ENCODE results near the gene ATG7.

The ATG7 gene

DNA sequence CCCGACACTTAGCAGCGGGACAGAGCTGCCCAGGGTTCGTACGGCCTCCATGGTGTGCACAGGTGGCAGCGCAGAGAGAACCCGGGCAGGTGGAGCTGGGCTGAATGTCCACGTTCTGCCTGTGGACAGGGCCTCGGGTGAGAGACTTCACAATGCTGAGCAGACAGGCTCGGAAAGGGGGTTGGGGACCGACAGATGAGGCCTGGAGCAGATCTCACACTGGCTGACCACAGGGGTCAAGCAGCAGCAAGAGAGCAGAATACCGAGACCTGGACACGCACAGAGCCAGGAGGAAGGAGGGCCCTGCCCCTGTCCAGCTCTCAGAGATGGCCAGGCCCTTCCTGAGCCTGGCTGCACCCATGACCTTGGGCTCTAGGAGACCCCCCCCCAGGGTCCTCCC, 288.5 kb downstream of the ATG7 start:
- no peak overlapping the region for H3K27ac ChIP-seq (replicated peaks)
- DNase-seq (ENCODE audit: low read depth in 1 of 2, low spot score in 1 of 2): no peak
- H3K27me3 ChIP-seq (ENCODE audit: insufficient read depth, poor library complexity, severe bottlenecking): no peaks in the 10 kb centered on the region
- H3K4me3 ChIP-seq (replicated peaks; ENCODE audit: insufficient read depth, low read length): no peak overlapping the region
- TF ChIP-seq GABPA (IDR thresholded peaks at IDR 0.05; ENCODE audit: low read depth) (no peak), POLR2AphosphoS5 (IDR thresholded peaks at IDR 0.05; ENCODE audit: low read depth) (no peak), SPI1 (IDR thresholded peaks at IDR 0.05; ENCODE audit: borderline replicate concordance, low read depth) (no peak)
- TF ChIP-seq, protein P1, sequence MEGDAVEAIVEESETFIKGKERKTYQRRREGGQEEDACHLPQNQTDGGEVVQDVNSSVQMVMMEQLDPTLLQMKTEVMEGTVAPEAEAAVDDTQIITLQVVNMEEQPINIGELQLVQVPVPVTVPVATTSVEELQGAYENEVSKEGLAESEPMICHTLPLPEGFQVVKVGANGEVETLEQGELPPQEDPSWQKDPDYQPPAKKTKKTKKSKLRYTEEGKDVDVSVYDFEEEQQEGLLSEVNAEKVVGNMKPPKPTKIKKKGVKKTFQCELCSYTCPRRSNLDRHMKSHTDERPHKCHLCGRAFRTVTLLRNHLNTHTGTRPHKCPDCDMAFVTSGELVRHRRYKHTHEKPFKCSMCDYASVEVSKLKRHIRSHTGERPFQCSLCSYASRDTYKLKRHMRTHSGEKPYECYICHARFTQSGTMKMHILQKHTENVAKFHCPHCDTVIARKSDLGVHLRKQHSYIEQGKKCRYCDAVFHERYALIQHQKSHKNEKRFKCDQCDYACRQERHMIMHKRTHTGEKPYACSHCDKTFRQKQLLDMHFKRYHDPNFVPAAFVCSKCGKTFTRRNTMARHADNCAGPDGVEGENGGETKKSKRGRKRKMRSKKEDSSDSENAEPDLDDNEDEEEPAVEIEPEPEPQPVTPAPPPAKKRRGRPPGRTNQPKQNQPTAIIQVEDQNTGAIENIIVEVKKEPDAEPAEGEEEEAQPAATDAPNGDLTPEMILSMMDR (IDR thresholded peaks at IDR 0.05; ENCODE audit: insufficient read depth, low read length): no peak
- TF ChIP-seq, protein P2, sequence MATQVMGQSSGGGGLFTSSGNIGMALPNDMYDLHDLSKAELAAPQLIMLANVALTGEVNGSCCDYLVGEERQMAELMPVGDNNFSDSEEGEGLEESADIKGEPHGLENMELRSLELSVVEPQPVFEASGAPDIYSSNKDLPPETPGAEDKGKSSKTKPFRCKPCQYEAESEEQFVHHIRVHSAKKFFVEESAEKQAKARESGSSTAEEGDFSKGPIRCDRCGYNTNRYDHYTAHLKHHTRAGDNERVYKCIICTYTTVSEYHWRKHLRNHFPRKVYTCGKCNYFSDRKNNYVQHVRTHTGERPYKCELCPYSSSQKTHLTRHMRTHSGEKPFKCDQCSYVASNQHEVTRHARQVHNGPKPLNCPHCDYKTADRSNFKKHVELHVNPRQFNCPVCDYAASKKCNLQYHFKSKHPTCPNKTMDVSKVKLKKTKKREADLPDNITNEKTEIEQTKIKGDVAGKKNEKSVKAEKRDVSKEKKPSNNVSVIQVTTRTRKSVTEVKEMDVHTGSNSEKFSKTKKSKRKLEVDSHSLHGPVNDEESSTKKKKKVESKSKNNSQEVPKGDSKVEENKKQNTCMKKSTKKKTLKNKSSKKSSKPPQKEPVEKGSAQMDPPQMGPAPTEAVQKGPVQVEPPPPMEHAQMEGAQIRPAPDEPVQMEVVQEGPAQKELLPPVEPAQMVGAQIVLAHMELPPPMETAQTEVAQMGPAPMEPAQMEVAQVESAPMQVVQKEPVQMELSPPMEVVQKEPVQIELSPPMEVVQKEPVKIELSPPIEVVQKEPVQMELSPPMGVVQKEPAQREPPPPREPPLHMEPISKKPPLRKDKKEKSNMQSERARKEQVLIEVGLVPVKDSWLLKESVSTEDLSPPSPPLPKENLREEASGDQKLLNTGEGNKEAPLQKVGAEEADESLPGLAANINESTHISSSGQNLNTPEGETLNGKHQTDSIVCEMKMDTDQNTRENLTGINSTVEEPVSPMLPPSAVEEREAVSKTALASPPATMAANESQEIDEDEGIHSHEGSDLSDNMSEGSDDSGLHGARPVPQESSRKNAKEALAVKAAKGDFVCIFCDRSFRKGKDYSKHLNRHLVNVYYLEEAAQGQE (IDR thresholded peaks at IDR 0.05; ENCODE audit: insufficient replicate concordance, low read depth): no peak

DNA sequence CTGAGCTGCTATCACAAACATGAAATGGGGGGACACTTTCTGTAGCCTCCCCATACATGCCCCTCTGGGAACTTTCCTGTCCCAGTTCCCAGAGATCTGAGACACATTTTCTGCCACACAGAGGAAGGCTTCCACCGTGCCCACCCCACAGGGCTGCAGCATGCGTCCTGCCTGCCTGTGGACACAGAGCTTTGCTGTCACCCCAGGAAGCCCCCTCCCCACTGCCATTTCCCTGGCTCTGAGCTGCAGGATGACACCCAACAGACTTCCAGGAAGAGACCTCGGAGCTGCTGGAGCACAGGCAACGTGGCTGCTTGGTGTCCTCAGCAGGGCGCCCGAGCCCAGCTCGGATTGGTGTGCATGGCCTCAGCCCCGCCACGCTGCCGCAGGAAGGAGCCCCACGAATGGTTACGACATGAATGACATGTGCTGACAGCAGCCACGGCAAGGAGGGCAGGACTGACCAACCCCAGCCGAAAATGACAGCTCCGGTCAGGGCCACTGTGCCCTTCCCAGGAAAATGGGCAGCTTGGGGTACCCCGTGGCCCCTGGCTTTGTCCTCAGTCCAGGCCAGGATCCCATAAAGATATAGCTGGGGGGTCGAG, 290.2 kb downstream of the ATG7 start:
- H3K27ac ChIP-seq (replicated peaks): no peak overlapping the region
- TF ChIP-seq, protein P1 (IDR thresholded peaks at IDR 0.05; ENCODE audit: insufficient read depth, low read length): no peak
- H3K27me3 ChIP-seq (ENCODE audit: insufficient read depth, poor library complexity, severe bottlenecking): no peaks in the 10 kb centered on the region
- DNase-seq (ENCODE audit: low read depth in 1 of 2, low spot score in 1 of 2): no peak
- no peak overlapping the region for H3K4me3 ChIP-seq (replicated peaks; ENCODE audit: insufficient read depth, low read length)

DNA sequence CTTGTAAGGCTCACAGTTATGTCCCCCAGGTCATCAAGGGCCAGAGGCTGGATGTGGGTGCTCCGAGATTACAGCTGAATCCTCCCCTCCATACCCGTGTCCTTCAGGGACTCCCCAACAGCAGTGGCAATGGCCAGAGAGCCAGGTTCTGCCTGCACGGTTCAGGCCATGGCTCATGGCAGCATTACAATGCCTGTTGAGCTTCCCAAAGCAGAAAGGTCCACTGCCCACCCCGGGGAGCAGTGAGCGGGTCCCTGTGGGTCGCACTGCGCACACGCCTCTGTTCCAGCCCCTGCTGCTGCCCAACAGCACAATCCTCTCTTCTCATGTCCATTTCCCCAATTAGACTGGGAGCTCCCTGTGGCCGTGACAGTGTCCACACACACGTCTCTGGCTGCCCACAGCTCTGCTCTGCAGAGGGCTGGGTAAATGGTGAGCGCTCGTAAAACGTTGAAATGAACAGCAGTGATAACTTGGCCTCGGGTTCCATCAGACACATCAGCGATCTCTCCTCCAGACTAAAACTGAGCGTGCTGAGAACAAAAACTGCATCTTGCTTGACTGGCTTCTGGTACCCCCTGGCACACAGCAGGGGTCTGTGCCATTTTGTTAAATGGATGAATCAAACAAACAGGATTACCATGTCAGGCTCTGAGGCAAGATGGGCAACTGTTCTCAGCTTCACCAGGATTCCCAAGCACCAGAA, 291.1 kb downstream of the ATG7 start:
- DNase-seq (ENCODE audit: low read depth in 1 of 2, low spot score in 1 of 2): no peak
- no peaks in the 10 kb centered on the region for H3K27me3 ChIP-seq (ENCODE audit: insufficient read depth, poor library complexity, severe bottlenecking)
- TF ChIP-seq GABPA (IDR thresholded peaks at IDR 0.05; ENCODE audit: low read depth): no peak
- TF ChIP-seq, protein P2 (IDR thresholded peaks at IDR 0.05; ENCODE audit: insufficient replicate concordance, low read depth): no peak
- TF ChIP-seq POLR2AphosphoS5 (IDR thresholded peaks at IDR 0.05; ENCODE audit: low read depth): 0 out of 2 replicates have a peak, but pooled peaks have one; percentile 4
- H3K4me3 ChIP-seq (replicated peaks; ENCODE audit: insufficient read depth, low read length): no peak overlapping the region
- no peak overlapping the region for H3K27ac ChIP-seq (replicated peaks)

DNA sequence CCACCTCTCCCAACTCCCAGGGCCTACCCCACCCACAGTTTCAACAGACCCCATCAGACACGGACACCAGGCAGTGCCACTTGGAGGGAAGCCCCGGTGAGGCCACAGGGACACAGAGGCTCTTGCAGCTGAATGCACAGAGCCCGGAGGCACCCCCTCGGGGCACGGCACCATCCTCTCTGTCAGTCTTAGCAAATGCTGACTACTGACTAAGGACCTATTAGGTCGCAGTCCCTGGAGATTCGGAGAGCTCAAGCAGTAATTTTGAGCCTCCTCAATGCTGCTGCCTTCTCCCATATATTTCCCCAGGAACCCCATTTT, 291.6 kb downstream of the ATG7 start:
- Histone ChIP-seq H3K27ac (replicated peaks) (no peak overlapping the region), H3K4me3 (replicated peaks; ENCODE audit: insufficient read depth, low read length) (no peak overlapping the region), H3K27me3 (ENCODE audit: insufficient read depth, poor library complexity, severe bottlenecking) (no peaks in the 10 kb centered on the region)
- TF ChIP-seq, protein P1 (IDR thresholded peaks at IDR 0.05; ENCODE audit: insufficient read depth, low read length): no peak
- TF ChIP-seq GABPA (IDR thresholded peaks at IDR 0.05; ENCODE audit: low read depth): no peak
- TF ChIP-seq SPI1 (IDR thresholded peaks at IDR 0.05; ENCODE audit: borderline replicate concordance, low read depth): no peak
- no peak for TF ChIP-seq POLR2AphosphoS5 (IDR thresholded peaks at IDR 0.05; ENCODE audit: low read depth)
- TF ChIP-seq, protein P2 (IDR thresholded peaks at IDR 0.05; ENCODE audit: insufficient replicate concordance, low read depth): no peak
- no peak for DNase-seq (ENCODE audit: low read depth in 1 of 2, low spot score in 1 of 2)

Measured in HL-60 (cell line).